ENCODE data around the gene ATP9B.

DNA sequence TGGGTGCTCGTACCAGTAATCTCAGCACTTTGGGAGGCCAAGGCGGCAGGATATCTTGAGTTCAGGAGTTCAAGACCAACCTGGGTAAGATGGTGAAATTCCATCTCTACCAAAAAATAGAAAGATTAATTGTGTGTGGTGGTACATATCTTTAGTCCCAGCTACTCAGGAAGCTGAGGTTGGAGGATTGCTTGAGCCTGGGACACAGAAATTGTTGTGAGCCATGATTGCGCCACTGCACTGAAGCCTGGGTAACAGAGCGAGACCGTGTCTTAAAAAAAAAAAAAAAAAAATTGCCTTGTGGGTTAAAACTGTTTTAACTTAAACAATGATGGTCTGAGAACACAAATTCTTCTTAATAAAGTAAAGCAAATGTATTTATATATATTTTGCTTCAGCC lies 49.6 kb downstream of the ATP9B start:
- TF ChIP-seq, protein P1, sequence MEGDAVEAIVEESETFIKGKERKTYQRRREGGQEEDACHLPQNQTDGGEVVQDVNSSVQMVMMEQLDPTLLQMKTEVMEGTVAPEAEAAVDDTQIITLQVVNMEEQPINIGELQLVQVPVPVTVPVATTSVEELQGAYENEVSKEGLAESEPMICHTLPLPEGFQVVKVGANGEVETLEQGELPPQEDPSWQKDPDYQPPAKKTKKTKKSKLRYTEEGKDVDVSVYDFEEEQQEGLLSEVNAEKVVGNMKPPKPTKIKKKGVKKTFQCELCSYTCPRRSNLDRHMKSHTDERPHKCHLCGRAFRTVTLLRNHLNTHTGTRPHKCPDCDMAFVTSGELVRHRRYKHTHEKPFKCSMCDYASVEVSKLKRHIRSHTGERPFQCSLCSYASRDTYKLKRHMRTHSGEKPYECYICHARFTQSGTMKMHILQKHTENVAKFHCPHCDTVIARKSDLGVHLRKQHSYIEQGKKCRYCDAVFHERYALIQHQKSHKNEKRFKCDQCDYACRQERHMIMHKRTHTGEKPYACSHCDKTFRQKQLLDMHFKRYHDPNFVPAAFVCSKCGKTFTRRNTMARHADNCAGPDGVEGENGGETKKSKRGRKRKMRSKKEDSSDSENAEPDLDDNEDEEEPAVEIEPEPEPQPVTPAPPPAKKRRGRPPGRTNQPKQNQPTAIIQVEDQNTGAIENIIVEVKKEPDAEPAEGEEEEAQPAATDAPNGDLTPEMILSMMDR (IDR thresholded peaks at IDR 0.05), result no peak
- TF ChIP-seq POLR2AphosphoS5 (IDR thresholded peaks at IDR 0.05; ENCODE audit: low read depth, low read length) (no peak), SIN3A (IDR thresholded peaks at IDR 0.05; ENCODE audit: borderline replicate concordance, insufficient read depth, low read depth, low read length) (no peak), TCF7L2 (IDR thresholded peaks at IDR 0.05; ENCODE audit: low read depth, low read length) (no peak)
- TF ChIP-seq, protein P2, sequence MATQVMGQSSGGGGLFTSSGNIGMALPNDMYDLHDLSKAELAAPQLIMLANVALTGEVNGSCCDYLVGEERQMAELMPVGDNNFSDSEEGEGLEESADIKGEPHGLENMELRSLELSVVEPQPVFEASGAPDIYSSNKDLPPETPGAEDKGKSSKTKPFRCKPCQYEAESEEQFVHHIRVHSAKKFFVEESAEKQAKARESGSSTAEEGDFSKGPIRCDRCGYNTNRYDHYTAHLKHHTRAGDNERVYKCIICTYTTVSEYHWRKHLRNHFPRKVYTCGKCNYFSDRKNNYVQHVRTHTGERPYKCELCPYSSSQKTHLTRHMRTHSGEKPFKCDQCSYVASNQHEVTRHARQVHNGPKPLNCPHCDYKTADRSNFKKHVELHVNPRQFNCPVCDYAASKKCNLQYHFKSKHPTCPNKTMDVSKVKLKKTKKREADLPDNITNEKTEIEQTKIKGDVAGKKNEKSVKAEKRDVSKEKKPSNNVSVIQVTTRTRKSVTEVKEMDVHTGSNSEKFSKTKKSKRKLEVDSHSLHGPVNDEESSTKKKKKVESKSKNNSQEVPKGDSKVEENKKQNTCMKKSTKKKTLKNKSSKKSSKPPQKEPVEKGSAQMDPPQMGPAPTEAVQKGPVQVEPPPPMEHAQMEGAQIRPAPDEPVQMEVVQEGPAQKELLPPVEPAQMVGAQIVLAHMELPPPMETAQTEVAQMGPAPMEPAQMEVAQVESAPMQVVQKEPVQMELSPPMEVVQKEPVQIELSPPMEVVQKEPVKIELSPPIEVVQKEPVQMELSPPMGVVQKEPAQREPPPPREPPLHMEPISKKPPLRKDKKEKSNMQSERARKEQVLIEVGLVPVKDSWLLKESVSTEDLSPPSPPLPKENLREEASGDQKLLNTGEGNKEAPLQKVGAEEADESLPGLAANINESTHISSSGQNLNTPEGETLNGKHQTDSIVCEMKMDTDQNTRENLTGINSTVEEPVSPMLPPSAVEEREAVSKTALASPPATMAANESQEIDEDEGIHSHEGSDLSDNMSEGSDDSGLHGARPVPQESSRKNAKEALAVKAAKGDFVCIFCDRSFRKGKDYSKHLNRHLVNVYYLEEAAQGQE (IDR thresholded peaks at IDR 0.05; ENCODE audit: insufficient read depth in 1 of 2, low read depth in 2 of 2, low read length in 1 of 2), result no peak

Measured in Panc1 (cell line).